ENCODE results near the gene RAI2.

RAI2 gene

GRCh38 chrX:17860811-17861488 lies at the start of gene RAI2:
Gene RAI2 (minus strand): TSS chrX:17861298. CDS start chrX:17802010, 59,288 bp downstream.
- no peak for DNase-seq (ENCODE audit: low read depth in 2 of 2)

GRCh38 chrX:17888421-17888820 lies 27.3 kb upstream of the RAI2 start:
- no peak for DNase-seq (ENCODE audit: low read depth in 2 of 2)

- no peak for DNase-seq (ENCODE audit: low read depth in 2 of 2)
Measured at GRCh38 chrX:17882680-17883079, 21.6 kb upstream of the RAI2 start.

- DNase-seq (ENCODE audit: low read depth in 2 of 2): no peak
Measured at GRCh38 chrX:17878028-17878670, 17.1 kb upstream of the RAI2 start.

GRCh38 chrX:17876135-17876534 lies 15.0 kb upstream of the RAI2 start:
- no peak for DNase-seq (ENCODE audit: low read depth in 2 of 2)

- DNase-seq (ENCODE audit: low read depth in 2 of 2): no peak
Measured at GRCh38 chrX:17869580-17869979, 8.5 kb upstream of the RAI2 start.

- DNase-seq (ENCODE audit: low read depth in 2 of 2): no peak
Measured at GRCh38 chrX:17861489-17862011, 452 bp upstream of the RAI2 start.

- DNase-seq (ENCODE audit: low read depth in 2 of 2): no peak
Measured at GRCh38 chrX:17860179-17860780, 818 bp downstream of the RAI2 start.

GRCh38 chrX:17859609-17860178 lies 1.4 kb downstream of the RAI2 start:
- DNase-seq (ENCODE audit: low read depth in 2 of 2): no peak

GRCh38 chrX:17854531-17854930 lies 6.6 kb downstream of the RAI2 start:
- DNase-seq (ENCODE audit: low read depth in 2 of 2): no peak

- no peak for DNase-seq (ENCODE audit: low read depth in 2 of 2)
Measured at GRCh38 chrX:17854069-17854468, 7.0 kb downstream of the RAI2 start.

GRCh38 chrX:17851874-17852273 lies 9.2 kb downstream of the RAI2 start:
- no peak for DNase-seq (ENCODE audit: low read depth in 2 of 2)

- no peak for DNase-seq (ENCODE audit: low read depth in 2 of 2)
Measured at GRCh38 chrX:17848545-17849265, 12.4 kb downstream of the RAI2 start.

GRCh38 chrX:17846045-17846444 lies 15.1 kb downstream of the RAI2 start:
- DNase-seq (ENCODE audit: low read depth in 2 of 2): no peak

GRCh38 chrX:17844236-17844635 lies 16.9 kb downstream of the RAI2 start:
- DNase-seq (ENCODE audit: low read depth in 2 of 2): no peak

- DNase-seq (ENCODE audit: low read depth in 2 of 2): no peak
Measured at GRCh38 chrX:17842769-17843525, 18.2 kb downstream of the RAI2 start.

GRCh38 chrX:17839269-17839668 lies 21.8 kb downstream of the RAI2 start:
- DNase-seq (ENCODE audit: low read depth in 2 of 2): no peak

GRCh38 chrX:17836830-17837229 lies 24.3 kb downstream of the RAI2 start:
- no peak for DNase-seq (ENCODE audit: low read depth in 2 of 2)

- DNase-seq (ENCODE audit: low read depth in 2 of 2): no peak
Measured at GRCh38 chrX:17833954-17834353, 27.1 kb downstream of the RAI2 start.

- no peak for DNase-seq (ENCODE audit: low read depth in 2 of 2)
Measured at GRCh38 chrX:17831255-17831654, 29.8 kb downstream of the RAI2 start.

GRCh38 chrX:17830211-17830610 lies 30.9 kb downstream of the RAI2 start:
- DNase-seq (ENCODE audit: low read depth in 2 of 2): no peak
